ENCODE results near the gene NFX1. TPM values are rescaled to one million over a fixed set of nuclear protein-coding genes. Genes with fewer than 3 reads are reported as not detected.

Gene NFX1
- total and polyA plus RNA-seq, 2 donors (not counting 1 experiment from before 2014, with no cell fraction given): 67.6 to 76.3 TPM

DNA sequence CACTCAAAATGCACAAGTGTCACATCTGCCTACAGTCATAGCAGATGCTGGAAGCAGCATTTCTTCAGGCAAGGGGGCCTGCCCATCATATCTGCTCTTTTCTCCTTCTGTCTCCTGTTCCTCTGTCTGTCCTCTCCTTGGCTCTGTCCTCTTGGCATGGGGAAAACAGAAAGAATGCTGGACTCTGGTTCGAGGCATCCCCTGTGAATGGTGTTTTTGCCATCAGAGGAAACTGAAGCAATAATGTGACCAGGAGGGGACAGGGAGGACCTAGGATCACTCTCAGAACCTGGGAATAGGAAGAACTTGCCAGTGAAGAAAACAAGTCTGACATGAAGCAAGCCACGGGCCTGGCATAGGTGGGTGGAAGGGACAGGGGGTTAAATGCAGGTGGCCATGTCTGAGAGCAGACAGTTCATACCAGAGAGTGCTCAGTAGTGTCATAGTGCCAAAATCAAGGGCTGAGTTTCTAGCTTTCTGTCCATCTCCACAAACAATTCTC is 76.7 kb downstream of the NFX1 start:
- Mint-ChIP-seq H3K9me3 (ENCODE audit: insufficient read depth) (no peaks in the 10 kb centered on the region), H3K4me1 (no peaks in the 10 kb centered on the region), H3K4me3 (no peak overlapping the region), H3K27ac (no peak overlapping the region), H3K27me3 (no peaks in the 10 kb centered on the region)
- H3K27ac ChIP-seq (ENCODE audit: low read length in 2 of 2): no peak overlapping the region
- TF ChIP-seq EZH2 (IDR thresholded peaks at IDR 0.05; ENCODE audit: borderline replicate concordance, insufficient read depth, low read depth, low read length, poor library complexity, severe bottlenecking) (no peak), CTCF (IDR thresholded peaks at IDR 0.05) (no peak)
- H3K4me1 ChIP-seq (ENCODE audit: control insufficient read depth in 2 of 2, insufficient read depth in 2 of 2, low read length in 2 of 2): no peaks in the 10 kb centered on the region
- CTCF ChIA-PET: no interaction called here
- intact Hi-C loops (cut with micrococcal nuclease): no loop called here
- H3K79me2 ChIP-seq (ENCODE audit: control insufficient read depth, insufficient read depth, low read length): no peaks in the 10 kb centered on the region
- WGBS (ENCODE audit: insufficient coverage): 100% methylated on average over 1 of the region's 2 CpGs
- no peaks in the 10 kb centered on the region for H3K9me3 ChIP-seq (ENCODE audit: control extremely low read depth in 1 of 3, control insufficient read depth in 2 of 3, insufficient read depth in 1 of 3, low read length in 2 of 3)
- no peak for ATAC-seq (ENCODE audit: low read depth)
- H3K27me3 ChIP-seq (replicated peaks in 1 of 4; ENCODE audit: control extremely low read depth in 1 of 4, control insufficient read depth in 3 of 4, insufficient read depth in 4 of 4, low read length in 3 of 4): no peaks in the 10 kb centered on the region
- no peak overlapping the region for H2AFZ ChIP-seq (ENCODE audit: insufficient read depth, low read depth, low read length, poor library complexity, severe bottlenecking)
- H3K36me3 ChIP-seq (replicated peaks in 1 of 2; ENCODE audit: control extremely low read depth in 1 of 2, control insufficient read depth in 1 of 2, extremely low read depth in 1 of 2, insufficient read depth in 2 of 2, low read length in 1 of 2): peaks cover 5 to 71% of the 10 kb centered on the region in 2 experiments
- no peak overlapping the region for H3K4me3 ChIP-seq (ENCODE audit: control extremely low read depth in 1 of 5, extremely low read depth in 1 of 5, insufficient read depth in 1 of 5, low read depth in 2 of 5, low read length in 4 of 5)
- no peaks in the 10 kb centered on the region for H4K20me1 ChIP-seq (ENCODE audit: control insufficient read depth, insufficient read depth, low read length, poor library complexity, severe bottlenecking)
- no peak overlapping the region for H3K9ac ChIP-seq (ENCODE audit: low read length)
- POLR2A ChIA-PET: no interaction called here
- DNase-seq: no peak
- H3K4me2 ChIP-seq (replicated peaks; ENCODE audit: low read depth, low read length, poor library complexity, severe bottlenecking): no peak overlapping the region

DNA sequence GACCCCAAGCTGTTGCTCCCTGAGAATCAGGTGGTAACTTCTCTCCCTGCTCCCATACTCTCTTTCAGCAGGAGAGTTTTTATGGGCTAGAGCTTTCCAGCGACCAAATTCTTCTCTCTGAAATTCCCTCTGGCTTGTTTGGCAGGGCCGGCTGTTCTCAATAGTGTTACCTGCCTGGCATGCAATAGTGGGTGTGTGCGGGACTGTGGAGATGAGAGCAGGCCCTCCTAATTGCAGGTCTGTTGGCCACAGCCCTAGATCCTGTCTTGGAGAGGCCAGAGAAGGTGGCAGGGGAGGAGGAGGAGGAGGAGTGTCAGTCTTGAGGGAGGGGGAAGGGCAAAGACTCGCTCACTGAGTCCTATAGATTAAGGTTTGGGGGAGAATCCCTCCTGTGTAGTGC is 82.6 kb downstream of the NFX1 start:
- intact Hi-C loops (cut with micrococcal nuclease): no loop called here
- 97% methylated on average over 4 of the region's 4 CpGs for WGBS (ENCODE audit: insufficient coverage)
- Histone ChIP-seq H3K27me3 (replicated peaks in 1 of 4; ENCODE audit: control extremely low read depth in 1 of 4, control insufficient read depth in 3 of 4, insufficient read depth in 4 of 4, low read length in 3 of 4) (no peaks in the 10 kb centered on the region), H3K79me2 (ENCODE audit: control insufficient read depth, insufficient read depth, low read length) (no peaks in the 10 kb centered on the region), H4K20me1 (ENCODE audit: control insufficient read depth, insufficient read depth, low read length, poor library complexity, severe bottlenecking) (no peaks in the 10 kb centered on the region), H3K4me3 (ENCODE audit: control extremely low read depth in 1 of 5, extremely low read depth in 1 of 5, insufficient read depth in 1 of 5, low read depth in 2 of 5, low read length in 4 of 5) (no peak overlapping the region), H3K27ac (ENCODE audit: low read length in 2 of 2) (no peak overlapping the region), H2AFZ (ENCODE audit: insufficient read depth, low read depth, low read length, poor library complexity, severe bottlenecking) (no peak overlapping the region), H3K9ac (ENCODE audit: low read length) (no peak overlapping the region), H3K9me3 (ENCODE audit: control extremely low read depth in 1 of 3, control insufficient read depth in 2 of 3, insufficient read depth in 1 of 3, low read length in 2 of 3) (no peaks in the 10 kb centered on the region), H3K4me1 (ENCODE audit: control insufficient read depth in 2 of 2, insufficient read depth in 2 of 2, low read length in 2 of 2) (peaks cover 0 to 7% of the 10 kb centered on the region in 2 donors), H3K4me2 (replicated peaks; ENCODE audit: low read depth, low read length, poor library complexity, severe bottlenecking) (no peak overlapping the region), H3K36me3 (replicated peaks in 1 of 2; ENCODE audit: control extremely low read depth in 1 of 2, control insufficient read depth in 1 of 2, extremely low read depth in 1 of 2, insufficient read depth in 2 of 2, low read length in 1 of 2) (peaks cover 0 to 24% of the 10 kb centered on the region in 2 experiments)
- Mint-ChIP-seq H3K27me3 (no peaks in the 10 kb centered on the region), H3K9me3 (ENCODE audit: insufficient read depth) (no peaks in the 10 kb centered on the region), H3K27ac (no peak overlapping the region), H3K4me1 (peaks cover 5% of the 10 kb centered on the region), H3K4me3 (no peak overlapping the region)
- CTCF ChIA-PET: interaction anchor here (1.2 to 2.5 kb wide), 4 partner anchors 13 to 94 kb away, joined by 4 to 11 read pairs (median 8); no protein-coding TSS in a partner anchor
- POLR2A ChIA-PET: no interaction called here
- TF ChIP-seq EZH2 (IDR thresholded peaks at IDR 0.05; ENCODE audit: borderline replicate concordance, insufficient read depth, low read depth, low read length, poor library complexity, severe bottlenecking): no peak
- ATAC-seq (ENCODE audit: low read depth) (no peak), DNase-seq (no peak)
